GM18907 (cell line): ENCODE results near the gene MRPL17.

Experiments
- ATAC-seq: cut with Tn5 transposase; IDR thresholded peaks from one replicate; pipeline ENCODE4 v1.9.1; 2021; ENCODE audit warnings: mild to moderate bottlenecking, moderate library complexity; ENCODE audit not compliant: unreplicated experiment

Gene MRPL17

DNA sequence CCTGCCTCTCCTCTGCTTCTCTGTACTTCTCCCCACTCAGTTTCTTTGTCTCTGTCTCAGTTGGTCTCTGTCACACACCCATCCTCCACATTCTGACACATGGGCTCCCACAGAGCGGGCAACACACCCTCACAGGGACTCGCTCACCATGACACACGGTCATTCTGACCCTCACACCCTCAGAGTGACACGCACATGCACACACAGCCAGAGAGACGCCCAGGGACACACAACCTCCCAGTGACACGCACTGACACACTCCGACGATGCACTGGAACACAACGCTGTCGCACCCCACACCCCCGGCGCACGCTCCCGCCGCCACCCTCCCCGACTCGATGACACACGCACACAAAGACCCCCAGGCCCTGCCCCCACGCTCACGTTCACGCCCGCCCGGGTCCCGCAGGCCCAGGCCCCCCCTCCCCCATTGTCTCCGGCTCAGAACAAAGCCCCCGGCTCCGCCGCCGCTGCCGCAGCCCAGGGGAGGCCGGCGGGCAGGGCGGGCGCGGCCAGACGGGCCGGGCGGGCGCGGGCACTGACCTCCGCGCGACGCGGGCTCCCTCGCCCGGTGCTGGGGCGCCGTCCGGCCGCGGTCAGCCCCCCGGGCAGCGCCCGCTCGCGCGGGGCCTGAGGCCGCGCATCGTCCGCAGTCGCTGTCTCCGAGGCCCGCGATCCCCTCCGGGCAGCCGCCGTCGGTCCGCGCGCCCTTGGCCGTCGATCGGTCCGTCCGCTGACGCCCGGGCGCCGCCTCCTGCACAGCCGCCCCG, 27.9 kb downstream of the MRPL17 start:
- no peak for ATAC-seq

DNA sequence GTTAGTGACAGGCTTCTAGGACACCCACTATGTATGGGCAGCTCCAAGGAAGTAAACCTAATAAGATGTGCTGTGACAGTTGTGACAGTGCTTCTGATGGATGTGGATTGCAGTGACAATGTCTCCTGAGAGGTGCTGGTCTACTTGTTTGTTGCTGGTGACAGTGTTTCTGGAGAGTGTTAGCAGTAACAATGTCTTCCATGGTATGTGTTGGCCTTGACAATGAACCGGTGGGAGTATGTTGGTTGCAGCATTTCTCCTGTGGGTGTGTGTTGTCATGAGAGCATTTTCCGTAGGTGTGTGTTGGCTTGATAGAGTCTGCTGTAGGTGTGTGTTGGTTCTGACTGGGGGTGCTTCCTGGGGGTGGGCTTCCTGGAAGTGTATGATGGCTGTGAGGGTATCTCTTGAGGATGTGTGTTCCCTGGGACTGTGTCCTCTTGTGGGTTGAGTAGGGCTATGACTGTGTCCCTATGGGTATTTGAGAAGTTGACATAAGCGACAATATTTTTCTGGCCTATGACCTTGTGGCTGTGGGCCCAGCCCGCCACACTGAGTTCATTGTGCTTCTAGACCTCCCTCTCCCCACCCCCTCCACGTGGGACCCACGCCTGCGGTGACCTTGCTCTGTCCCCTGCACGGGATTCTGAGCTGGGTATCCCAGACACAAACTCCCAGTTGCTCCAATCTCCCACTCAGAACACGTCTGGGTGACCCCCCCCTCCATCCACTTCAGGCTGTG, 28.7 kb downstream of the MRPL17 start:
- no peak for ATAC-seq

DNA sequence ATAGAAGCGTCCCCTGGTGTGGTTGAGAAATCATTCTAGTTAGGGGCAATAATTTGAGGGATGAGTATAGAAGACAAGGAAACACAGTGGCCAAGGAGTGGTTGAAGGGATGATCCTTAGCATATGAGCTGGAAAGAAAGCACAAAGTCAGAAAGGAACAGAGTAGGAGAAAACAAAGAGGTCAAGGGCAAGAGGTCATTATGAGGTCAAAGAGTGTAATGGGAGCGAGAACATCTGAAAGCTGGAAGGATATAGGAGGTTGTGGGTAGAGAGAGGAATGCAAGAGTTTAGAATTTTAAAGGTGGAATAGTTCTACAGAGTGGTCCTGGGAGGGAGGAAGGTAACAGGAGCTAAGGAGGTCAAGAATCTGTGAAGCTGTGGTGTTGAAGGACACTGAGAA, 29.5 kb downstream of the MRPL17 start:
- ATAC-seq: no peak

DNA sequence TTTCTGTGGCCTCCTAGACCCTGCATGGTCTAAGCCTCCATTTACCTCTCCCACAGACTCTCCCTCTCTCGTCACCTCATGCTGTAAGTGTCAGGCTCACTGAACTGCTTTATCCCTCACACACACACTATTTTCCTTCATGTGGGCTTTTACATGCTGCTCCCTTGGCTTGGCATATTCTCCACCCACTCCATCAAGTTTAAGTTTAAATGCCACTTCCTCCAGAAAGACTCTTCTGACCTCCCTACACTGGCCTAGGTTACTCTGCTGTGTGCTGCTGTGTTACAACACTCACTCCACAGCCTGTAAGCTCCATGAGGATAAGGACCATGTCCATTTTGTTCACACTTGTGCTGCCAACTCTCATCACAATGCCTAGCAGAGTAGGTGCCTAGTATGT, 30.0 kb downstream of the MRPL17 start:
- ATAC-seq: no peak

DNA sequence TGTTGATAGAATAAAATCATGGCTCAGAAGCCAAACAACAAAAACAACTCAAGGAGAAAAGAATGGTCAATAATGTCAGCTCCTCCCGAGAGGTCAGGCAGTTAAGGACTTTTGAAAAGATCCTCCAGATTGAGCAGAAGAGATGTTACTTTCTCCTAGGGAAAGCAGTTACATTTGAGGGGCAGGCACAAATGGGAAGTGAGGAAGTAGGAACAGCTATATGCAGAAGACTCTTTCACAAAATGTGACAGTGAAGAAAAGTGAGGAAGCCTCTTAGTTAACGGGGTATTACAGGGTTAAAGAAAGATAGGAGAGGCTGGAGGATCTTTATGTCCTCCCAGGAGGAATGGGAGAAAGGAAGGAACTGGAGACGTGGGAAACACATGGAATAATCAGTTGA, 31.0 kb downstream of the MRPL17 start:
- no peak for ATAC-seq

DNA sequence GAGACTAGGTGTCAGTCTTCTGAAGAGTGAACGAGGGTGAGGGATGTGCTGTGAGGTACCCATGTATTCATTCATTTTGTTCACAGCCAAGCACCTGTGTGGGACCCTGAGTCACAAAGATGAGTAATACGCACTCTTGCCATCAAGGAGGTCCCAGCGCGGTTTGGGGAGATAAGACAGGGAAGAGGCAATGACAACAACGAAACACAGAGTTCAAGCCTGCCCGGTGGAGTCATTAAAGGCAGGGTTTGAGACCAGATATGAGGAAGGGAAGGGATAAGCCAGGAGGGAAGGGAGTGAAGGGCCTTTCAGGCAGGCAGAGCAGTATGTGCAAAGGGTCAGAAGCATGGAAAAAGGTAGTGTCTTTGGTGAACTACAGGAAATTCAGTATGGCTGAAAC, 32.2 kb downstream of the MRPL17 start:
- ATAC-seq: no peak

DNA sequence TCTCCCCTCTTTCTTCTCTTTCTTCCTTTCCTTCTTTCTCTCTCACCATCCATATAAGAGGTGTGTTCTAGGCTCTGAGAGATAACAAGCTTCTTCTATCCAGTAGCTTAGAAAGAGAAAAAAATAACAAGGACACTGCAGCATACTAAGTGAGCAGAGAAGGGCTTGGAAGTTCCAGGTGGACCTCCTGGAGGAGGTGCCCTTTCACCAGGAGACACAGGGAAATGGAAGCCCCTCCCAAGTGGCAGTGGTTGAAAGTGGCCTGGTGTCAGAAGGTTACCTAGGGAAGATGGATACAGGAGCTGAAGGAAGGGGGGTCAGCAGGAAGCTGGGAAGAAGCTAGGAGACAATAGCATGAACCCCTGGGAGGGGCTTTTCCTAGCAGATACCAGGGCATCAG, 33.0 kb downstream of the MRPL17 start:
- no peak for ATAC-seq

DNA sequence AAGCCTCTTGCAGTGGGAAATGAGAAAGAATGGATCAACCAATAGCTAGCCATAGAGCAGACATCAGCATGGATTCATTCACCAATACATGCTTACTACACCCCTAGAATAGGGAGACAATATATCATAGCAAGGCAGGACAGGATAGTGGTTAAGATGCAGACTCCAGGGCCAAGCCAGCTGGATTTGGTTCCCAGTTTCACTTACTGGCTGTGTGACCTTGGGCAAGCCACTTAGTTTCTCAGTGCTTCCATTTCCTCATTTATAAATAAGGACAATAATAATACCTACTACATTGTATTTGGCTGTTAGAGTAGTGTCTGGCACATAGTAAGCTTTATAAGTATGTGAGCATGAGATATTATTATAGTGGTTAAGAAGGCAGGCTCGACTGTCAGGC, 34.6 kb downstream of the MRPL17 start:
- no peak for ATAC-seq

DNA sequence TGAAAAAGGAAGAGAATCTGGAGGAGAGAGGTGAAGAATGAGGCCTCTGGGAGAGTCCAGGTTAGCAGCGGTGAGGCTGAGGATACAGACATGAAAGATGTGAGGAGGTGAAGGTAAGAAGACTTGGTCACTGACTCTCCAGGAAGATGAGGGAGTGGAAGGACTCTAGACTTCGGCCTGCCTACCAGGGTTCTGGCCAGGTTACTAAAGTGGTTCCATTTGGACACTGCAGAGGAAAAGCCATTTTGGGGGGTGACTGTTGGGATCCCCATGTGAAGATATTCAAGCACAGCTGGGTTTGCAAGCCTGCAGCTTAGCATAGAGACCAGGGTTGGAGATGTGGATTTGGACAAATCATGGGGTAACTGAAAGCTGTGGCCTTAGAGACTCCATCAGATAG, 35.3 kb downstream of the MRPL17 start:
- no peak for ATAC-seq

DNA sequence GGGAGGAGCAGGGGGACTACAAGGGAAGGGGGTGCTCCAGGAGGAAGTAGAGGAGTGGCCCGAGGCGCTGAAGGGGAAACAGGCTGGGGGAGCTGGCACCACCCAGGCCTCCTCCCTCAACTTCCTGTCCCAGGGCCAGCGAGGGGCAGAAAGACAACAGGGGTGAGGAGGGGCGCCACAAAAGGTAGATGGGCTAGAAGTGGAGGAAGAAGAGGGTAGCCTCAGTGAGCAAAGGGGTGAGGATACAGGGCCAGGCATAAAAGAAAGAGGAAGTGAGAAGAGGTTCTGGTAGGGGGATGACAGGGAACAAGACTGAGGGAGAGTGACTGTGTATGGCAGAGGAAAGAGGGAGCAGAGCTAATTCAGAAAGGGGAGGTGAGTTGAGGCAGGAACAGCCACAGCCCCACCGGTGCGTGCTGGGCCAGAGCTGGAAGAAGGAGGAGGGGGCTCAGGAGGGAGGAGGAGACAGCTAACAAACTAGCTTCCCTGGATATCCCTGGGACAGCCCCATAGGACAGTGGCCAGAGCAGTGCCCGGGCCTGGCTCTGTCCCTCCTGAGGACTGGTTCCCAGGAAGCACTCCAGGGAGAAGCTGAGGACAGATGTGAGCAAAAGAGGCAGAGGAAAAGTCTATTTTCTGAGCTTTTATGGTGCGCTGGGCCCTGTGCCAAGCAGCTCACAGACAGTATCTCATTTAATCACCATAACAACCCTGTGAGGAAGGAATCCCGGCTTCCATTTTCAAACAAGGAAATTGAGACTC, 36.0 kb downstream of the MRPL17 start:
- ATAC-seq: peak; percentile 94

DNA sequence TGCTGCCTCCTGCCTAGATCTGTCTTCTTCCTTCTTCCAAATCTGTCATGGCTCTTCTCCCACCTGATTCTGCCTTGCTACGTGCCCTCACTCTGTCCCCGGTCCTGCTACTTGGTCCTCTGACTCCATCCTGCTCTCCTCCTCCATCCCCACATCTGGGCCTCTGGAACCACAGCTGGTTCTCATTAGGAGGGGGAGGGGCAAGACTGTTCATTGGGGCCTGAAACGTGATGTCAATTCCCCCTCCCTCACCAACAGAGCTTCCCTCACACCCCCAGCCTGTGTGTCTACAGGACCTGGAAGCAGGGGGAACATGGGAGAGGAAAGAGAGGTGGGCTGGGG, 36.6 kb downstream of the MRPL17 start:
- ATAC-seq: peak; percentile 2

DNA sequence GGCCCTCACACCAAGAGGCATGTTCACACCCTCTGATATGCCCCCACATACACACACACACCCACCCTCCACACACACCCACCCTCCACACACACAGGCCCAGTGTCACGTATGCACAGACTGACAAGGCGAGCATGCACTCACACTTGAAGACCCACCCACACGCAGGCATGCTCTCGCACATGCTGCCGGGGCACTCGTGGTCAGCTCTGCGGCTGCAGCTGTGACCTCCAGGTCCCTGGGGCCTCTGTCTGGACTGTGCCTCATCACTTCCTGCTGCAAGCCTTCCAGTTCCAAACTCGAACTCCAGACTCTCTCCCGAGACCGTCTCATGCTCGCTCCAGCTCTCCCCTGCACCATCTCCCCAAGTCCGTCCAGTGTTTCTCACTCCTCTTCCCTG, 37.1 kb downstream of the MRPL17 start:
- ATAC-seq: peak; percentile 55

DNA sequence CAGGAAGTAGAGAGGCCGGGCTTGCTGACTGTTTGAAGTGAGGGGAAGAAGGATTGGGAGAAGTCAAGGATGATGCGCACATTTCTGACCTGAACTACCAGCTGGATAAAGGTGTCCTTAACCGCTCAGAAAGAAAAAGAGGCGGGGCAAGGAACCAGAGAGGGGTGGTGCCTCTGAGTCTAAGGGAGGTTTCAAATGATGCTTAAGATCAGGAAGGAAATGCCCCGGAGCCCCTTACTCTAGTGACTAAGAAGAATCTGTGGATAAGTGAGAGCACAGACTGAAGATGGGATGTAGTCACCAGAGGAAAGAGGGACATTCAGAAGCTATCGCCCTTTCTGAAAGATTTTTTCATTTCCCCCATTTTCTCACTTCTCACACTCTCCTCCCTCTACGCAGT, 40.2 kb downstream of the MRPL17 start:
- ATAC-seq: no peak

DNA sequence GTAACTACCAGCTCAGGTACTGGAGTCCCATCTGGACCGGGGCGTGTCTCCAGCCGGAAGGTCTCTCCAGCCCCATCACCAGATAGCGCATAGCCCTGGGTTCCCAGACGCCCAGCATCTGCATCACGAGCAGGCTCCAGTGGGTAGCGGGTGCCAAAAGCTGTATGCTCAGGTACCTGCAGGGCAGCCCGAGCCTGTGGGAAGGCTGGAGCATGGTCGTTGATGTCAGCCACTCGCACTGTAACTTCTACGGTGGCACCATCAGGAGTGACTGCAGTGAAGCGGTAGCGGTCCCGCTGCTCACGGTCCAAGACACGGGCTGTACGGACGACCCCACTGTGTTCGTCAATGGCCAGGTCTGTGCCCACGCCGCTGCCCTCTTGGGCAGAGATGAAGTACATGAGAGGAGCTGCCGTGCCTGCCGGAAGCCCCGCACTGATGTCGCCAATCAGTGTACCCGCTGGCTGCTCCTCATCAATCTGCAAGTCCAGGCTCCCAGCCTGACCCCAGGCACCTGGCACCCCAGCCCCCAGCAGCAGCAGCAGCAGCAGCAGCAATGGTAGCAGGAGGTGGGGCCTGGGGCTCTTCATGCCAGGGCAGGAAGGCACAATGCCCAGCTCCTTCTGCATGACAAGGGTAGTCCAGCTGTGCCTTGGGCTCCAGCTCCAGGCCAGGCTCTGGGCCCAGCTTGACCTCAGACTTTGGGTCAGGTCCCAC, 42.0 kb downstream of the MRPL17 start:
- no peak for ATAC-seq

DNA sequence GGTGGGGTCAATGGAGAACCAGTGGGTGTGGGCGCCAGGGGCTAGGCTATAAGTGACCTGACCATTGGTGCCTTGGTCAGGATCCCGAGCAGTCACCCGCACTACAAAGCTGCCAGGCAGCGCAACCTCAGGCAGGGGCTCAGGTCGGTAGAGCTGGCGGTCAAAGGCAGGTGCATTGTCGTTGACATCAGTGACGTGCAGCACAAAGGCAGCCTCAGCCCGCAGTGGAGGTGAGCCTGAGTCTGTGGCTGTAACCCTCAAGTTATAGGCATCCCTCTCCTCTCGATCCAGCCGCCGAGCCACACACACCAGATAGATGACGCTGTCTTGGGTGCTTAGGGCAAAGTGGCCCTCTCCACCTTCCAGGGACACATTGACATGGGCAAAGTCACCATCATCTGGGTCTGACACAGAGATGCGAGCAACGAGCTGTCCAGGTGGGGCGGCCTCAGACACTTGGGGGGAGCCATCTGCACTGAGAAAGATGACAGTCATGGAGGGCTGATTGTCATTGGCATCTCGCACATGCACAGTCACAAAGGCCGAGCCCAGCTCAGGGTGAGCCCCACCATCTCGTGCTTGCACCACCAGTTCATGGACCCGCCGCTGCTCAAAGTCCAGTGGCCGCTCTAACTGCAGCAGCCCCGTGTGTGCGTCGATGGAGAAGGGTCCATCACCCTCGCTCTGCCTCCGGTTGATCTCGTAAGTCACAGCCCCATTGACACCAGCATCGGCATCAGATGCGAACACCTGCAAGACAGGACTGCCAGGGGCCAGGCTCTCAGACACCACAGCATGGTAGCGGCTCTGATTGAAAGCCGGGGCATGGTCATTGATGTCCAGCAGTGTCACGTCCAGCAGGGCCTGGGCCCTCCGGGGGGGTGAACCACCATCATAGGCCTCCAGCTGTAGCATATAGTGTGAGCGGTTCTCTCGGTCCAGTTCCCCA, 42.8 kb downstream of the MRPL17 start:
- no peak for ATAC-seq

DNA sequence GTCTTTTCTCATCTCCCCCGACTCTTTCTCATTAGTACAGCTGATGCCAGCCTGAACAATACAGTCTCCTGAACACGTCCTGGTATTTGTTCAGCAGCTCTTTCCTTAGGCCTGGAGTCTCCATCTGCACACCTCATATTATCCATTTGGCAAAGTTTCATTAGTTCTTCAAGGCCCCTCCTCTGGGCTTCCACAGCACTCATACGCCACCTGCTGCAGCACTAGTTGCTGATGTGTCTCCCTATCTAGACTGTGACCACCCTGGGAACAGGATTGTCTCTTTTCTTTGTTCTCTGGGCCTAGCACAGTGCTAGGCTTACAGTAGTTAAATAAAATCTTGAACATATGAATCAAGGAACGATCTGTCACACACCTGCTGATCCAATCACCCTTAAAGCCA, 44.7 kb downstream of the MRPL17 start:
- no peak for ATAC-seq

DNA sequence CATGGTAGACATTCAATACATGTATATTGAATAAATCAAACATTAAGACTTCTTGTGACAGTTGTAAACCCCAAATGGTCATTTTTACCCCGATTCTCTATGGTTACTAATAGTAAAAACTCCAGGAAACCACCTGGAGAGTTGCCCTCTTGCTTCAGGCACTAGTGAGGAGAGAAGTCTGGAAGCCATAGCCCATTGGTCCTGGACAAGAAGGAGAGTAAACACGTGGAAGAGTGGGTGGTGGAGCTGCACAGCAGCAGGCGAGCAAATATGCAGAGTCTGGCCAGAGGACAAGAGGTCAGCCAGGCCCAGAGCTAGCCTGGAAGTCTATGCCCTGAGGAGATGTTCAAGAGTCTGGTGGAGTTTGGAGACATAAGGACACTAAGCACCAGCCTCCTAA, 45.3 kb downstream of the MRPL17 start:
- no peak for ATAC-seq

DNA sequence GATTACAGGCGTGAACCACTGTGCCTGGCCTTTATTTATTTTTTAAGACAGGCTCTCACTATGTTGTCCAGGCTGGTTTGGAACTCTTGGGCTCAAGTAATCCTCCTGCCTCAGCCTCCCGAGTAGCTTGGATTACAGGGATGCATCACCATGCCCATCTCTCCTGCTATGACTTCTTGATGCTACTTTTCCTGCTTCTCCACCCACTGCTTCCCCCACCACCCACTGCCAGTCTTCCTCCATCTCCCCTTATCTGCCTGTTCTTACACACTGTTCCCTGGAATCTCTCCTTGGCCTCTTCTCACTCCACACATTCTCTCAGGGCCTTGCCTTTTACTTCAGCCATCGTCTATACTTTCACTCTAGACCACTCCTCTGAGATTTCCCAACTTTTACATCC, 46.7 kb downstream of the MRPL17 start:
- no peak for ATAC-seq

DNA sequence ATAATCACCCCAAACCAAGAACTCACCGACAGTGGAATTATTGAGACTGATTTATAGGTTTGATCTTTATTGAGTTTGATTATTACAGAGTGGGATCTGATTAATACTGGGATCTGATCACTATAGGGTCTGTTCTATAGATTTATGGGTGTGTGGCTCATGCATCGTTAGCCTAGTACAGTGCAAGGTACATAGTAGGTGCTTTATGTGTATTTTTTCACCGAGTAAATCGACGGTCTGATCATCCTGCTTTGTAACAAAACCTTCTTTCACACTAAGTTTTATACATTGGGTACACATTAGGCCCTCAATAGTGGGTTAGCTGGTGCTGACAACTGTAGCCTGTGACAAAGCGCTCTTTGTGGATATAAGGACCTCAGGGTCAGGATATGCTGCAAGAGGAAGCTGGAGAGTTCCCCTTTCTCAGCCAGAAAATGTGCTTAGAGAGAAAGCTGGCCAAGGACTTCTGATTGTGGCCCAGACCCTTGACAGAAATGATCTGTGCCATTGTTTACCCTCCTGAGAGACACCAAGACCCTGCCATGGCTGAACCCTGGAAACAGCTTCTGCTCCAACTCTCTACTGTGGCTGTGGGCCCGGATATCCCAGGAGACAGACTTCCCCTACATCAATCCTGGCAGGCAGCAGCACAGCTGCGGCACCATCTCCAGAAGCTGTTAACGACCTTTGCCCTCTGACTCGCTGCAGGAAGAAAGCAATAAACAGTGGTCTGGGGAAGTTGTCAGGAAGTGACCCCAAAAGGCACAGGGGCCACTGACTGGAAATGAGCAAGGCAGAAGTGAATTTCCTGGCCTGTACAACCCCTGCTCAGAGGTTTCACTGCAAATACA, 47.8 kb downstream of the MRPL17 start:
- ATAC-seq: no peak
